Spleen (tissue), 11 donors: ENCODE results near the gene C1orf159. TPM values are rescaled to one million over a fixed set of nuclear protein-coding genes. Genes with fewer than 3 reads are reported as not detected.

Source experiments
- DNase-seq: peaks from one replicate; pipeline ENCODE4 v3.0.0-alpha.2; 2020
- H3K27ac ChIP-seq, 8 donors: fragments of 200-600 bp; sonication (generic) in 7 of 8; 1 replicate in 4 of 8; 2 replicates in 4 of 8; pipeline versions ENCODE4 v1.5.0 to v1.8.0; 2016 to 2021; ENCODE audit warnings: inconsistent platforms in 4 of 8, mild to moderate bottlenecking in 4 of 8, moderate library complexity in 1 of 8
- H3K27me3 ChIP-seq, 7 donors: fragments of 200-600 bp; sonication (generic) in 6 of 7; replicated peaks in 1 of 7; 1 replicate in 4 of 7; 2 replicates in 3 of 7; pipeline versions ENCODE4 v1.5.0 to v1.8.0; 2016 to 2021; ENCODE audit warnings: inconsistent platforms in 3 of 7, mild to moderate bottlenecking in 1 of 7
- H3K36me3 ChIP-seq, 6 donors: fragments of 200-600 bp; sonication (generic) in 5 of 6; 1 replicate in 4 of 6; 2 replicates in 2 of 6; pipeline versions ENCODE4 v1.5.0 to v1.8.0; 2016 to 2021; ENCODE audit warnings: inconsistent platforms in 2 of 6
- H3K4me1 ChIP-seq, 6 donors: fragments of 200-600 bp; sonication (generic) in 5 of 6; 1 replicate in 3 of 6; 2 replicates in 3 of 6; pipeline versions ENCODE4 v1.5.0 to v1.8.0; 2016 to 2021; ENCODE audit warnings: inconsistent platforms in 3 of 6
- H3K4me3 ChIP-seq, 8 donors: fragments of 200-600 bp; sonication (generic) in 7 of 8; 1 replicate in 4 of 8; 2 replicates in 4 of 8; pipeline versions ENCODE4 v1.5.0 to v1.8.0; 2016 to 2021; ENCODE audit warnings: inconsistent platforms in 4 of 8, mild to moderate bottlenecking in 4 of 8, moderate library complexity in 2 of 8
- H3K9me3 ChIP-seq, 8 donors: fragments of 200-600 bp; sonication (generic) in 7 of 8; 1 replicate in 4 of 8; 2 replicates in 4 of 8; pipeline versions ENCODE4 v1.5.0 to v1.8.0; 2016 to 2021; ENCODE audit warnings: inconsistent platforms in 4 of 8
- CTCF ChIP-seq, 11 experiments: fragments of 200-600 bp in 7 of 11; fragments of 450-650 bp in 4 of 11; sonication (generic) in 4 of 11; IDR thresholded peaks in 8 of 11; conservative IDR thresholded peaks in 3 of 11; 1 replicate in 7 of 11; 2 replicates in 4 of 11; pipeline versions ENCODE4 v1.4.0 to v1.8.0; 2016 to 2021; ENCODE audit warnings: antibody characterized with exemption in 11 of 11, inconsistent platforms in 4 of 11, mild to moderate bottlenecking in 1 of 11
- POLR2A ChIP-seq, 3 donors: fragments of 450-650 bp; IDR thresholded peaks; one replicate each; pipeline ENCODE4 v1.5.1; 2017; ENCODE audit warnings: antibody characterized with exemption in 3 of 3, mild to moderate bottlenecking in 1 of 3
- POLR2AphosphoS5 ChIP-seq, 3 donors: sonication (generic); formaldehyde crosslinking; IDR thresholded peaks; one replicate each; pipeline ENCODE4 v1.5.1; 2017; ENCODE audit warnings: antibody characterized with exemption in 3 of 3
- WGBS, 5 donors: extraction: QIAGEN DNeasy Blood & Tissue Kit in 3 of 5; methylation state at CpG; one replicate each; pipeline versions ENCODE4 v1.1.5 to v1.1.7; 2013 to 2018; 5-methylcytosine and 5-hydroxymethylcytosine counted together
- intact Hi-C: fragments of 100-400 bp; cut with DNase I; formaldehyde crosslinking; loops from one replicate; pipeline ENCODE4 v1.15.0; 2023; ENCODE audit warnings: low total_unique reads
- polyA plus RNA-seq, 3 donors: library from polyadenylated mRNA; stranded (reverse); fragments of 200-250 nt; gene quantifications; one replicate each; pipeline ENCODE4 v1.2.1, GENCODE V29; 2013
- total RNA-seq, 7 donors: library from RNA; depleted of rRNA in 3 of 7; stranded (reverse); fragments of >200 nt in 3 of 7; fragmentation: NEBNext Ultra II Directional in 4 of 7; extraction: Animal tissue kit (Norgen Biotek cat#: 25700) in 4 of 7; gene quantifications; one replicate each; pipeline versions ENCODE4 v1.1.0 to v1.2.1, GENCODE V29; 2016 to 2021
- donor health status: healthy with polysubstance abuse.
- donor health status: DM: no; HTN: no; CAD: no; lungs with moderate emphysema.
- donor health status: DM: no; HTN: no; CAD: no.
- donor health status: Bipolar disorder and iron deficiency.
- donor health status: healthy.
- donor health status: DM: no; HTN: no; CAD: no.
- donor health status: DM: yes; HTN: yes; CAD: no.

C1orf159 gene
- total and polyA plus RNA-seq, 10 donors: 8.5 to 25.7 (median 18.8) TPM

- Histone ChIP-seq H3K27ac (no peak overlapping the region), H3K4me3 (no peak overlapping the region), H3K4me1 (peaks cover 7 to 30% (median 21%) of the 10 kb centered on the region in 6 donors), H3K27me3 (peaks cover 0 to 45% (median 37%) of the 10 kb centered on the region in 7 donors), H3K36me3 (peaks cover 0 to 9% (median 0%) of the 10 kb centered on the region in 6 donors), H3K9me3 (no peaks in the 10 kb centered on the region)
- 85 to 89% (median 87%) methylated on average over 47 to 50 of the region's 50 CpGs for WGBS, 5 donors
- TF ChIP-seq POLR2A (IDR thresholded peaks at IDR 0.05) (no peak), POLR2AphosphoS5 (IDR thresholded peaks at IDR 0.05) (no peak)
- no peak for DNase-seq
- intact Hi-C loops: no loop called here
Observed at GRCh38 chr1:1055841-1056736, 59.8 kb downstream of the C1orf159 start.

- 79 to 91% (median 89%) methylated on average over 14 to 23 of the region's 23 CpGs for WGBS, 5 donors
- H3K27me3 ChIP-seq: peaks cover 0 to 34% (median 26%) of the 10 kb centered on the region in 7 donors
- no peak overlapping the region for H3K4me3 ChIP-seq
- intact Hi-C loops: no loop called here
- no peaks in the 10 kb centered on the region for H3K9me3 ChIP-seq
- TF ChIP-seq POLR2A (IDR thresholded peaks at IDR 0.05) (no peak), CTCF (IDR thresholded peaks at IDR 0.05 in 8 of 11, conservative IDR thresholded peaks at IDR 0.05 in 3 of 11) (no peak)
- H3K36me3 ChIP-seq: peaks cover 0 to 19% (median 0%) of the 10 kb centered on the region in 6 donors
- DNase-seq: no peak
- H3K27ac ChIP-seq: no peak overlapping the region
- H3K4me1 ChIP-seq: peaks cover 4 to 21% (median 17%) of the 10 kb centered on the region in 6 donors
Observed at GRCh38 chr1:1054971-1055370, 60.9 kb downstream of the C1orf159 start.

- no peak for DNase-seq
- 90 to 100% (median 93%) methylated on average over 6 to 18 of the region's 18 CpGs for WGBS, 5 donors
- H3K27ac ChIP-seq: no peak overlapping the region
- H3K4me3 ChIP-seq: no peak overlapping the region
- H3K36me3 ChIP-seq: peaks cover 0 to 19% (median 0%) of the 10 kb centered on the region in 6 donors
- intact Hi-C loops: no loop called here
- no peaks in the 10 kb centered on the region for H3K9me3 ChIP-seq
- H3K27me3 ChIP-seq: peaks cover 0 to 26% (median 21%) of the 10 kb centered on the region in 7 donors
- H3K4me1 ChIP-seq: peaks cover 0 to 14% (median 10%) of the 10 kb centered on the region in 6 donors
- TF ChIP-seq POLR2AphosphoS5 (IDR thresholded peaks at IDR 0.05) (no peak), POLR2A (IDR thresholded peaks at IDR 0.05) (no peak), CTCF (IDR thresholded peaks at IDR 0.05 in 8 of 11, conservative IDR thresholded peaks at IDR 0.05 in 3 of 11) (no peak)
Observed at GRCh38 chr1:1054099-1054700, 61.7 kb downstream of the C1orf159 start.

GRCh38 chr1:1053682-1054081 is 62.2 kb downstream of the C1orf159 start:
- H3K9me3 ChIP-seq: no peaks in the 10 kb centered on the region
- intact Hi-C loops: no loop called here
- WGBS, 5 donors: 90 to 98% (median 93%) methylated on average over 10 to 18 of the region's 18 CpGs
- H3K36me3 ChIP-seq: peaks cover 0 to 19% (median 0%) of the 10 kb centered on the region in 6 donors
- H3K27ac ChIP-seq: no peak overlapping the region
- peaks cover 0 to 21% (median 17%) of the 10 kb centered on the region in 7 donors for H3K27me3 ChIP-seq
- H3K4me1 ChIP-seq: peaks cover 0 to 8% (median 5%) of the 10 kb centered on the region in 6 donors
- no peak overlapping the region for H3K4me3 ChIP-seq
- TF ChIP-seq POLR2AphosphoS5 (IDR thresholded peaks at IDR 0.05): no peak
- no peak for TF ChIP-seq CTCF (IDR thresholded peaks at IDR 0.05 in 8 of 11, conservative IDR thresholded peaks at IDR 0.05 in 3 of 11)
- TF ChIP-seq POLR2A (IDR thresholded peaks at IDR 0.05): no peak
- no peak for DNase-seq
